KBM-7 (cell line): ENCODE measurements around the gene TM9SF1.

Experiments used
- DNase-seq: peaks from one replicate; pipeline ENCODE4 v3.0.0-alpha.2; 2015
- in situ Hi-C: fragments of 300-500 bp; cut with MboI; formaldehyde crosslinking; loops from 2 replicates; pipeline ENCODE4 v1.14.3; 2020; ENCODE audit warnings: low sequenced_read_pairs, low pct_unique_long_range_greater_than_20kb, mixed read lengths

Gene TM9SF1

DNA sequence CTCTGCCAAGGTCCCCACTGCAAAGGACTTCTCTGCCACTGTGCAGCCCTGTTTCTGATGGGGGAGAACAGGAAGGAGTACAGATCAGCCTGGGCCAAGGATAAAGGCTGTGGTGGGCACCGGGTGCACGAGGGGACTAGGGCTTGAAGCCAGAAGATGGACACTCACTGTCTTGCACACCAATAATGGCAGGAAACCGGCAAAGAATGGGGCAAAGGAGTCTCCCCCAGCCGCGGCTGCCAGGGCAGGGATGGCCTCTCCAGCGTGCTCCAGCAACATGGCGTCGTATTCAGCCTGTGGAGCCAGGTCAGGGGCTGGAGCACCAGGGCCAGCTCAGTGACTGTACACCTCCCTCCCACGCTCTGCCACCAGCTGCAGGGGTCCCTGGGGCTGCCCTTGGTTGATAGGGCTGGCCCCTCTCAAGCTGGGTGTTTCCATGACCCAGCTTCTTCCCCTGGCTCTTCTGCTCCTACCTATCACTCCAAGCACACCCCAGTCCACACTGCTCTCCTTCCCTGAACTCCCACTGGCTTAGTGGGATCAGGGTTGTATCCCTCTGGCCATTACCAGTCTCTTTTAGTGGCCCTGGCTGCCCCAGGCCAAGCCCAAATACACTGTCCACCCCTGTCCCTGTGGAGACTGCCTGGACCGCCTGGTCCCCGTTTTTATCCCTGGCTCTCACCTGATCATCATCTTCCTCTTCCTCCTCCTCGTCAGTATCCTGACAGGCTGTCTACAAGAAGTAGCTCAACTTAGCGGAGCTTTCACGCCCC is 12.9 kb downstream of the TM9SF1 start:
- in situ Hi-C loops: no loop called here

DNA sequence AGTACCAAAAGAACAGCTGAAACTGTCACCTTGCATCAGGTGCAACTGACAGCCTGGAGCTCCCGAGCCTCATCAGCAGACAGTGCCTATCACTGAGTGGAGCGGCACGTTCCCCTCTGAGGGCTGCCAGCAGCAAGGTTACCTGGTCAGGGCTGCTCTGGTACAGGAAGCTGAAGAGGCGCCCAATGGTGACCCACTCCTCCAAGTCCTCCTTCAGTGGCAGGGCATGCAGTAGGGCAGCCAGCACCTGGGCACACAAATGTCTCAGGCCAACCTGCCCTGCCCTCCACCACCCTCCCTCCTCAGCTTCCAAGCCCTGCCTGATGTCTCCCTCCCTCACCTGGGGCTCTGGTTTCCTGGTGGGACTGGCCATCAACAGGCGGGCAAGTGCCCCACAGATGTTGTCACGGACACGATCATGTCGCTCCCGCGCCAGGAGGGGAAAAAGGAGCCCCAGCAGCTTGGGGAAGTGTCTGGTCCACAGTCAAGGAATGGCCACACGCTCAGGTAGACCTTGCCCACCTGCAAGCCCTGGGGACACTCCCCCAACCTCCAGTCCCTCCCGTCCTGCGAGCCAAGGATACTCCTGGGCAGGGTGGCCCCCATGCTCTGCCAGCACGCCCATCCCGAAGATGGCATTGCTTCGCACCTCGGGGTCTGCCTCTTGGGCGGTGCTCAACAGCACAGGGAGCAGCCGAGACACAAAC is 13.7 kb downstream of the TM9SF1 start:
- in situ Hi-C loops: no loop called here
- no peak for DNase-seq

More for the DNA sequence above, 12.9 kb downstream of the TM9SF1 start:
- DNase-seq: no peak

DNA sequence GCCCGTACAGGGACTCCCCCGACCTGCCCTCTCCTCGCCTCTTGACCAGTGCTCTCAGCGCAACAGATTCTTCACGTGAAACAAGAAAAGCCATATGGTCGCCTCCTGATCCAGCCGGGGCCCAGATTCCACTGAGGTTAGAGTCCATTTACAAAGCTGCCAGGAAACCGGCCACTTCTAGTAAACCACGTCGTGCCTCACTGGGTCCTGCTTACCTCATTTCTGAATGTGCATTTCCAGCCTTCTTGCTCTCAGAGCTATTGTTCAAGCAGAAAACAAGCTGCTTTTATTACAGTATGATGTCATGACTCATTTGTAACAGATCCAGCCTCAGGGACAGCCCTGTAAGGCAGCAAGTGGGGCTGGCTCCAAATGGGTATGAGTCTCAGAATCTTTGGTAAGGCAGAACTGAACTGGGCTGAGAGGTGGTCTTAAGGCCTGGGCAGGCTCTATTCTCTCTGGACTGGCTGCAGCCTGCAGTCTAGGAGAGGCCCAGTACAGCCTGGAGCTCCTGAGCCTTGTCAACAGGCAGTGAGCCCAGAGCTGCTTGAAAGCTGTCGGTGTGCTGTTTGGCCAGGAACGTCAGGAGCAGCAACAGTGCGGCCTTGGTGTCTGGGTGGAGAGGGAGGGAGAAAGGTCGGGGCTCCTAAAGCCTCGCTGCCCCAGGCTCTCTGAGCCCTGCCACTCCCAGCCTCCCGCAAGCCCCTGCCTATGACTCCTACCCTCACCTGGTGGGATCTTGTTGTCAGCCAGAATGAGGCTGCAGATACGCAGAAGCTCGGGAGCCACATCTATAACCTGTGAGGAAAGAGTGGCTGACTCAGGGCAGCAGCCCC is 15.1 kb downstream of the TM9SF1 start:
- no peak for DNase-seq
- in situ Hi-C loops: no loop called here

DNA sequence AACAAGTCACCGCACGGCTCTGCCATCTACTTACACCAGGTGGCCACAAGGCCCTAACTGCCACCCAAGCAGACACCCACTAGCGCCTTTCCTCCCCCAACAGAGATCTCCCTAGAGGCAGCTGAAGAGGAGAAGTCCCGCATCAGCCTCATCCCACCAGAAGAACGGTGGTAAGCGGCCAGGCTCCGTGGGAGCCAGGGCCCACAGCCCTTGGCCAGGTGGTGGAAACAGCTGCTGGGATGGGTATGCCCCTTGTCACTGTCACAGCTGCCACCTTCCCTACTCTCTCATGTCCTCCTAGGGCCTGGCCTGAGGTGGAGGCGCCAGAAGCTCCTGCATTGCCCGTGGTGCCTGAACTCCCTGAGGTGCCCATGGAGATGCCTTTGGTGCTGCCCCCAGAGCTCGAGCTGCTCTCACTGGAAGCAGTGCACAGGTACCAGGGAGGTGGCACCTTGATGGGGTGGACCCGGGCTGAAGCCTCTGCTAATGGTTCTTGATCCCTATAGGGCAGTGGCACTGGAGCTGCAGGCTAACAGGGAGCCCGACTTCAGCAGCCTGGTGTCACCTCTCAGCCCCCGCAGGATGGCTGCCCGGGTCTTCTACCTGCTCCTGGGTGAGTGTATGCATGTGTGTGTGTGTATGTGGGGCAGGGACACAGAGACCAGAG is 15.8 kb downstream of the TM9SF1 start:
- no peak for DNase-seq
- in situ Hi-C loops: no loop called here

DNA sequence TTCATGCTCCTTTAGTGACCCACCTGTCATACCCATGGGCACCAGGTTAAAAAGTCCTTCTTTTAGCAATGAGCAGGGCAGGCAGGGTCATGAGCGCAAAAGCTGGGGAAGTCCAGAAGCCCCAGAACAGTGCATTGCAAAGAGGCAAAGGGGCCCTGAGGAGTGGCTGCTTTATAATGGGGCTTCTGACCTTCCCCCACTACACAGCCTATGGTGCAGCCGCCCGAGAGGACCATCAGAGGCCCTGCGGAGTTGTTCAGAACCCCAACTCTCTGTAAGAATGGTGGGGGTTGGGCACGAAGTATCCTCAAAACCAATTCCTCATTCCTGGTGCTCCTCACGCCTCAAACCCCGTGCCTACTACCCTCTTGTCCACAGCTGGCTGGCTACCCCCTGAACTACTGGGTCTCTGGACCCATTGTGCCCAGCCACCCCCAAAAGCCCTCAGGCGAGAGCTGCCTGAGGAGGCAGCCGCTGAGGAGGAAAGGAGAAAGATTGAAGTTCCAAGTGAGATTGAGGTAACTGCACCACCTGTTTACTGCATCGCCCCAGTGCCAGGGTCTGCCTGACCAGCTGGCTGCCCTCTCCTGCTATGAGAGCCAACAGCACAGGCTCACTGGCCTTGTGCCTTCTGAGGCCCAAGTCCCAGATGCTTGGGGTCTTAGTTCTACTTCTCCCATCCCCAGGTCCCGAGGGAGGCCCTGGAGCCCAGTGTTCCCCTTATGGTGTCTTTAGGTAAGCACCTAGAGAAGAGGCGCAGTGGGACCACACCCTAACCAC is 16.7 kb downstream of the TM9SF1 start:
- DNase-seq: no peak
- in situ Hi-C loops: no loop called here

DNA sequence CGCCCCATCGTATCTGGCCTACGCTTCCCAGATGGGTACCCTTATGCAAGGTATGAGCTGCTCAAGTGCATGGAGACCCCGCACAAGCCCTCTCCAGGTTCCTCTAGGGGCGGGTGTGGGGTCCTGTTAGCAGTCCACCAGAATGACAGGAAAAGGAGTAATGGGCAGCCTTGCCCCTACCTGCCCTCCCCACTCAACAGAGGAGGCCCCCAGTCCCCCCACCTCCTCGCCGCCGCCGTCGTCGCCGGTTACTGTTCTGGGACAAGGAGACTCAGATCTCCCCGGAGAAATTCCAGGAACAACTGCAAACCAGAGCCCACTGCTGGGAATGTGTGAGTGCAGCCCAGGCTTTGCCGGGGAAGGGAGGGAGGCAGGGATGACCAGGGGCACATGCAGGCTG is 17.4 kb downstream of the TM9SF1 start:
- no peak for DNase-seq
- in situ Hi-C loops: no loop called here

DNA sequence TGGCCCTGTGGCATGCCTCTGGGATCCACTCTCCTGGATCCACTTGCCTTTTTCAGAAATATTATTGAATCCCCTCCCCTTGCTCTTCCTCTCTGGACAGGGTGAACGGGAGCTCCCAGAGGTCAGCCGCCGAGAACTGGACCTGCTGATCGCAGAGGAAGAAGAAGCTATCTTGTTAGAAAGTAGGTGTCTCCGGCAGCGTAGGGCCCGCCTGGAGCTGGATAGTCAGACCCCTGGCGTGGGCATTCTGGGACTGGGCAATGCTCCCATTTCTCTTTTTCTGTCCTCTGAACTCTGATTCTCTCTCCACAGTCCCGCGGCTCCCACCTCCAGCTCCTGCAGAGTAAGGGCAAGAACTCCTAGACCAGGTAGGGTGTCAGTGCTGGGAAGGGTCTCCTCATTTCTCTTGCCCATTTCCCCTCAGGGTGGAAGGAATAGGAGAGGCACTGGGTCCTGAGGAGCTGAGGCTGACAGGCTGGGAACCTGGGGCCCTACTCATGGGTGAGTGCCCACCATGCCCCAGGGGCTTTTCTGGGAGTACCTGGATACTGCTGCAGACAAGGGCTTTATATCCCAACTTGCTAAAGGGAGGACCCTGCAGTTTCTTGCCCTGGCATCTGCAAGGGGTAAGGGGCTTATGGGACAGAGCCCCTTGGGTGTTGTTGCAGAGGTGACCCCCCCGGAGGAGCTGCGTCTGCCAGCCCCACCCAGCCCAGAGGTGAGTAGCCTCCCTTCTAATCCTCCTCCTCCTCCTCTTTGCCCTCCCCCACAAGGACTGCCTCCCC is 18.0 kb downstream of the TM9SF1 start:
- no peak for DNase-seq
- in situ Hi-C loops: no loop called here

DNA sequence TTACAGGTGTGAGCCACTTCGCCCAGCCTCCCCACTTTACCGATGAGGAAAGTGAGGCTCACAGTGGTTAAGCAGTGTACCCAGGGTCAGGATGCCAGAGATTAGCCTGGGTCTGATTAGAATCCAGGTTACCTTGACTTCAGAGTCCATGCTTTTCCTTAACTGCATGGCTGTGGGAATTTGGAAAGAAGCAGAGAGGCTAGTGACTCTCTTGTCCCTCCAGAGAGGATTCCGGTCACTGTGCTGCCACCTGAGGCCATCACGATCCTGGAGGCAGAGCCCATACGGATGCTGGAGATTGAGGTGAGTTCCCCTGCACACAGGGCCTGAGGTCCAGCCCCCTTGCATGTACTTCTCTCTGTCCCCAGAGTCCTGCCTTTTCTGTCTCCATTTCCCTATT is 18.6 kb downstream of the TM9SF1 start:
- no peak for DNase-seq
- in situ Hi-C loops: no loop called here

DNA sequence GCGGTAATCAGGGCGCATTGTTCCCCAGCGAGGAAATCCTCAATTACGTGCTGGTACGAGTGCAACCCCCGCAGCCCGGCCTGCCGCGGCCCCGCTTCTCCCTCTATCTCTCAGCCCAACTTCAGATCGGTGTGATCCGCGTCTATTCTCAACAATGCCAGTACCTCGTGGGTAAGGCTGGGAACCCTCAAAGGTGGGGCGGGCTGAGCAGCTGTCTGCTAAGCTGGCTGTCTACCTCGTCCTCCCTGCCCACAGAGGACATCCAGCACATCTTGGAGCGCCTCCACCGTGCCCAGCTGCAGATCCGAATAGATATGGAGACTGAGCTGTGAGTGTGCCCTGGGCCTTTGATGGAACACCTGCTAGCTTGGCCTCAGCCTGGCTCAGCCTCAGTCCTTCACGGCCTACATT is 22.4 kb downstream of the TM9SF1 start:
- DNase-seq: no peak
- in situ Hi-C loops: no loop called here

DNA sequence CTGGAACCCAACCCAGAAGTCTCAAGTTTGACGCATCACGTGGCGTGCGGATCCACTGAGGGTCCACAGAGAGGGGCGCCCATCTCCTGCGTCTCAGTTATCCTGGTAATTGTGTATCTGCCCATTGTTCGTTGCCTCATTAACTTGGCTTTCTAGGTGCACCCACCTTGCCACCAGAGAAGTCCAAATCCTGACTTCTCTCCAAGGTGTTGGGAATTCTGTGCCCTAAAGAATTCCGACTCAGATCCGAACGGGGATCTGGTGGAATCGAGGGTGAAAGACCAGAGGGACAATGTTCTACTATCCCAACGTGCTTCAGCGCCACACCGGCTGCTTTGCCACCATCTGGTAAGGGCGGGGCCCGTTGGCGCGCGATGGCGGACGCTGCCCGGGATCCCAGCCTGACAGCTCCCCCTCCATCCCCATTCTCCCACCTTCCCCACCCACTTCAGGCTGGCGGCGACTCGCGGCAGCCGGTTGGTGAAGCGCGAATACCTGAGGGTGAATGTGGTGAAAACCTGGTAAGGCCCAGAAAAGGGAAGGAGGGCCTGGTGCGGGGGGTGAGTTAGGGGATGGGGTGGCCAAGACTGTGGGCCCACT is 22.9 kb downstream of the TM9SF1 start:
- DNase-seq: no peak
- in situ Hi-C loops: no loop called here

DNA sequence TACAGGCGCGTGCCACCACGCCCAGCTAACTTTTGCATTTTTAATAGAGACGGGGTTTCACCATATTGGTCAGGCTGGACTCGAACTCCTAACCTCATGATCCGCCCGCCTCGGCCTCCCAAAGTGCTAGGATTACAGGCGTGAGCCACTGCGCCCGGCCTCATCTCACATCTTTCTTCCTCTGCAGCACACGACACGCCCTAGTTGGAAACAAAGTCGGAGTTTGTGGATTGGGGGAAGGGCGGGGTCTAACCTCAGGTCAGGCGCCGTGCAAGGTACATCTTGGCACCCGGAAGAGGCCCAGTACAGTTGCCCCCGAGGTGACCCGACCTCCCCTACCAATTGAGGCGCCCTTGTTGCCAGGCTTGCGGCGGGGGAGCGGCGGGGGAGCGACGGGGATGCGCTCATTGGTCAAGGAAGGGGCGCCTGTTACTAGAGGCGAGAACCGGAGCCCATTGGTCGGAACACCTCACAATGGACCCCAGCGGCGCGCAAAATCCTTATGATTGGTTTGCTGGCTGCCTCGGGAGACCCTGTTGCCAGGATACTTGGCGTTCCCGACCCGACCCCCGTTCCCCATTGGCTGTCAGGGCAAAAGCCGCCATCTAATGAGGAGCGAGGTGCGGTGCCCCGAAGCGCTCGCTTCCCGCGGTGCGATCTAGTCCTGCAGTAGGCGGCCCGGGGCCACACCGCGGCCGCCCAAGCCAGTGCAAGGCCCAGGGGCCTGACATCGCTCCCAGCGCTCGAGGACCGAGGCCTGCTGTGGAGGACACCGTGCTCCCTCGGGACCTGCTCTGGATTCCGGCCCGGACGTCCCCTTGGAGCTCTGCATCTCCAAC is 23.6 kb downstream of the TM9SF1 start, which contains the start of gene REC8:
TSS of gene REC8 (plus strand) at position 659 of the 839 bp plus-strand sequence. CDS start 473 bp downstream, outside the sequence.
- no peak for DNase-seq
- in situ Hi-C loops: no loop called here

DNA sequence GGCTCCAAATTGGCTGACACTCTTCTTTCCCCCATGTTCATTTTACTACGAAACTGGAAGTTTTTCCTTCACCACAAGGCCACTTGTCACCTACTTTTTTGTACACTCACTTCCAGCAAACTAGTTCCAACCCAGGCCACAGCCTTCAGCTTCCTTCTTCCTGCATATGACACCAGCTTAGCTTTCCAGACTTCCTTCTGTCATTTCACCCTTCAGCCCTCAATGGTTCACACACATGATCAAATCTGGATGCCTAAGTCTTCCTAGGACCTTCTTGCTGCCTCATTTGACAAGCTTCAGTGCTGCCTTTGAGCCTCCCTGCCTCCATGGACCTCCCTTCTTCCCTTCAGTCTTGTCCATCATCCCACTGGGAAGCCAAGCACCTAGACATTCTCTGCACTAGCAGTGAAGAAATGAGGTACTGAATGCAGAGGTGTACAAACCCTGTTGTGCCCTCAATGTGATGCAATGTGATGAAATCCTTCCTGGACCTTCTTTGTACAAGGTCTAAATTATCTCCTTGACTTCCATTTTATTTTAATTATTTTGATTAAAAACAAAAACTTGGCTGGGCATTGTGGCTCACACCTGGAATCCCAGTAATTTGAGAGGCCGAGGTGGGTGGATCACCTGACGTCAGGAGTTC is 27.6 kb downstream of the TM9SF1 start:
- in situ Hi-C loops: no loop called here
- no peak for DNase-seq

DNA sequence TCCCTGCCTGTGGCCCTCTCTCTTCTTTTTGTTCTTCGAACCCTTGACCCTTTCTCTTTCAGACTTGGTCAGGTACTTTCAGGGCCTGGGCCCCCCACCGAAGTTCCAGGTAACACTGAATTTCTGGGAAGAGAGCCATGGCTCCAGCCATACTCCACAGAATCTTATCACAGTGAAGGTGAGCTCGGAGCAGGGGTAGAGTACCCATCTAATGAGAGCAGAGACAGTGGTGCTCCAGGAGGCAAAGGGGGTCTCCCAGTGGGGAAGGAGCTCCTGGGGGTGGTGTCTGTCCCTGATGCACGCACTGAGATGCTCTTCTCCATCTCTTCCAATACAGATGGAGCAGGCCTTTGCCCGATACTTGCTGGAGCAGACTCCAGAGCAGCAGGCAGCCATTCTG is 29.5 kb downstream of the TM9SF1 start:
- DNase-seq: no peak
- in situ Hi-C loops: no loop called here

DNA sequence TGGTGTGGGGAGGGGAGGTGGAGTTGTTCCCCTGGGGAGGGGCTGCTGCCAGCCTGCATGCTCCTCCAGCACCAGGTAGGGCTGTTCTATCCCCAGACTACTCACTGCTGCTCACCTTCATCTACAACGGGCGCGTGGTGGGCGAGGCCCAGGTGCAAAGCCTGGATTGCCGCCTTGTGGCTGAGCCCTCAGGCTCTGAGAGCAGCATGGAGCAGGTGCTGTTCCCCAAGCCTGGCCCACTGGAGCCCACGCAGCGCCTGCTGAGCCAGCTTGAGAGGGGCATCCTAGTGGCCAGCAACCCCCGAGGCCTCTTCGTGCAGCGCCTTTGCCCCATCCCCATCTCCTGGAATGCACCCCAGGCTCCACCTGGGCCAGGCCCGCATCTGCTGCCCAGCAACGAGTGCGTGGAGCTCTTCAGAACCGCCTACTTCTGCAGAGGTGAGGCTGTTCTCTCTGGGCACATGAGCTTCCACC is 30.7 kb downstream of the TM9SF1 start:
- in situ Hi-C loops: no loop called here

DNA sequence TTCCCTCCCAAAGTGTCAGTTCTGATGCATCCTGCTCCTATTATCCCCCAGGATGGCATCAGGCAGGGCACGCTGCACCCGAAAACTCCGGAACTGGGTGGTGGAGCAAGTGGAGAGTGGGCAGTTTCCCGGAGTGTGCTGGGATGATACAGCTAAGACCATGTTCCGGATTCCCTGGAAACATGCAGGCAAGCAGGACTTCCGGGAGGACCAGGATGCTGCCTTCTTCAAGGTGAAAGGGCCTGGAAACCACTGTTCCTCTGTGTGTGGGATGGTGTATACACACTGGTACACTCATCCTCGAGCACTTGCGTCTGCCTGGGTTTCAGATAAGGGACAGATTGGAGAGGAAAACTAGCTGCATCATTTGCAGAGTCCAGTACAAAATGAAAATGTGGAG is 33.1 kb downstream of the TM9SF1 start:
- in situ Hi-C loops: no loop called here
- no peak for DNase-seq

More for the DNA sequence above, 30.7 kb downstream of the TM9SF1 start:
- DNase-seq: no peak
